ENCODE data around the gene NUP88.
A peak's percentile ranks its signal among the peaks of the same experiment; 100 is the strongest.

Gene NUP88

GRCh38 chr17:5418858-5419355 is 555 bp downstream of the NUP88 start:
- DNase-seq, result peak; percentile 32 to 46

DNA sequence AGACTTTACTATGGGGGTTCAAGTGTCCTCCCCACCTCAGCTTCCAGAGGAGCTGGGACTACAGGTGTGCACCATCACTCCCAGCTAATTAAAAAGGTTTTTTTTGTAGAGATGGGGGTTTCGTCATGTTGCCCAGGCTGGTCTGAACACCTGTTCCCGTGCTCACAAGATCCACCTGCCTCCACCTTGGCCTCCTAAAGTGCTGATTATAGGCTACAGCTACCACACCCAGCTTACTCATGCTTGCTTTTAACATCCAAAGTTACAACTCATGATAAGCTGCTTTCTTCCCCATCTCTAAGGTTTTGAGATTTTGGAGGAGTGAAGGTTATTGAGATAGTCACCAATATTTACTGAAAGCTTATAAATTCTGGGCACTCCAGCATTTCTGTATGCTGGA is 2.6 kb downstream of the NUP88 start:
- no peak for DNase-seq

GRCh38 chr17:5413682-5414081 is 5.8 kb downstream of the NUP88 start:
- DNase-seq, result peak; percentile 25 to 45

DNA sequence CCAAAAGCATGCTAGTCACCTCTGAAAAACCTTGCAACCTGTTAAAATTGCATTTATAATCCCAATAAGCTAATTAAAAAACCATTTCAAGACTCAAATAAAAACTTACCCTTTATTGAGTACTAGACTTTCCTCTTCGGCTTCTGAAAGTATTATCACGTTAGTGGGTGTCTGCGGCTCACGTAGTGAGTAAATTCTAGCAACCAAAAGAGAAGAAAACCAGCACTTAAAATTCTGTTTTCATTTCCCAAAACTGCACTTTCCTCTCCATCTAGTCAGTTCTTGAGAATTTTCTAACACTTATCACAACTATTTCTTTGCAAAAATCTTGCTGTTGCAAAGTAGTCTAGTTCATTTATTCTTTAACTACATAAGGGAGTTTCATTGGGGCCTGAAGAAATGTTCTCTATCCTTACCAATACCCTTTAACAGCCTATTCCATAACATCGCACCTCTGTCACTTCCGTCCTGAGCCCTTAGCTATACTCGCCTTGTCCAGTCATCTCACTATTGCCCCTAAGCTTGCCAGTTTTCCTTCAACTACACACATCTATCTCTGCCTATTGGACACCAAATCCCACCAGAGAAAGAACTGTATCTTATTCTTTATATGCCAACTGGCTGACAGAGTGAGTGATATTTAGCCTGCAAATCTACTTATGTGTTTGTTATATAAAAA is 8.7 kb downstream of the NUP88 start:
- no peak for DNase-seq

DNA sequence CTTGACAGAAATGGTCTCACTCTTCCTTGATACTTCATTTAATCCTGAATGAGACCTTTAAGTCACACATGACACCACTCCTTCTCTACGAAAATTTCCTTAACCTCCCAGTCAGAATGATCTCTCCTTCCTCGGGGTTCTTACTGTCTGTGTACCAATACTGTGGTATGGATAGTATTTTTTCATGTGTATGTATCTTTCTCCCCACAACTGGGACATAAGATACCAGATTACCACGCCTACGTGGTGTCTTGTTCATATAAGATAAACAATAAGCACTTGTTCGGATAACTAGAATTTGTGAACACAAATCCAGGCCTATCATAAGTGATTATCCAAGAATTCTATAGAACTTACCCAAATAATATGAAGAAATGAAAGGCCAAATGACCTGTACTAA is 11.3 kb downstream of the NUP88 start:
- DNase-seq, result no peak

- no peak for DNase-seq
Observed at GRCh38 chr17:5405400-5405799, 14.1 kb downstream of the NUP88 start.

DNA sequence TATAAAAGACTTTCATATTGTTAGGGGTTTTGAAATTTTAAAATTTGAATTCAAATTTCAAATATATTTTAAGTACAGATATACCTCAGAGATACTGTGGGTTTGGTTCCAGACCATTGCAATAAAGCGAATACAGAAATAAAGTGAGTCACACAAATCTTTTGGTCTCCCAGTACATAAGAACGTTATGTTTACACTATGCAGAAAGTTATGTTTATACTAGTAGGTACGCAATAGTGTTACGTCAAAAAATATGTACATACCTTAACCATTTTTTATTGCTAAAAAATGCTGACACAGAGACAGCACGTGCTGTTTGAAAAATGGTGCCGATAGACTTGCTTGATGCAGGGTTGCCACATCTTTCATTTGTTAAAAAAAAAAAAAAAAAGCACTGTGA is 19.7 kb downstream of the NUP88 start:
- DNase-seq, result no peak

- no peak for DNase-seq
Observed at GRCh38 chr17:5396612-5397011, 22.9 kb downstream of the NUP88 start.

DNA sequence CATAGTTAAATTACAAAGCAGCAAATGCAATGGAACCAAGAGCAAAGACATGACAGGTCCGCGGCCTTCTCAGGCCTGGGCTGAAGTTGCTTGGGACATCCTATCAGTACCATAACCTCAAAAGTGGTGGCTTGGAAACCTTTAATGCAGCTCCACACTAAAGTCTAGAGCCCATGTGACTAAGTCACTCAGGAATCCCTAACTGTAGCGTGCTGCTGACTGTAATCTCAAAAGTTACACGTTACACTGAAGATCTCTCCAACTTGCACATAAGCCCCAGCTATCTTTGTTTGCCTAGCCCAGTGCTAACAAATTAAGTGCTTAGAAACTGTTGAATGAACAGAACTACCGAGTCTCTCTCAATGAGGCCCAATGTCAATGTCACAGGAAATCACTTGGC is 27.8 kb downstream of the NUP88 start:
- no peak for DNase-seq

GRCh38 chr17:5381542-5381941 is 37.9 kb downstream of the NUP88 start:
- DNase-seq, result no peak

- DNase-seq, result no peak
Observed at GRCh38 chr17:5380491-5381135, 38.8 kb downstream of the NUP88 start.

- DNase-seq, result no peak
Observed at GRCh38 chr17:5379351-5380107, 39.9 kb downstream of the NUP88 start.

DNA sequence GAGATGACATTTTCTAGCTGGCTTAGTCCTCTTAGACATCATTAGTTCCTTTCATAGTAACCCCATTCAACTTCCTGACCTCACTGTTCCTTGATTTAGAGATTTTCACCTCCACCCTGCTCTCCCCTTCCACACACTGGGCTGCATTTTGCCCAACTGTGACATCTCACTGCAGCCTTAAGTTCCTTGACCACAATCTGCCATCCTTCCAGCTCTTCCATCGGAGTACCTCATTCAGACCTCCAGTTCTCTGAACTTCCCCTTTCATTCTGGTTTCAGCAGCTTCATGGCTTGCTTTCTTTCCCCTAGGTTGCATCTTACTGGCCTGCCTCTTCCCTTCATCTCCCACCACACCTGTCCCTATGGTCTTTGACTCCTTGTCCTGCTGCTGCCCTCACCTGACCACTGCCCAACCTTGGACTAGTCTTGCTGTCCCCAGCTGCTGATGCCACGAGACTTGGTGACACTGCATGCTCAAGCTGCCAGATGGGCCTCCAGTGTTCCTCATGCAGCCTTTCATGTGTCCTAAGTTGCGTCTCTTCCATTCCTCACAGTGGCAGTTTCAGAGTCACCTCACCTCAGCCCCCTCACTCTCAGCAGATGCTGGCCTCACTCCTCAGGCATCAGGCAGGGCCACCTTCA is 40.8 kb downstream of the NUP88 start:
- DNase-seq, result peak; percentile 14 to 29

DNA sequence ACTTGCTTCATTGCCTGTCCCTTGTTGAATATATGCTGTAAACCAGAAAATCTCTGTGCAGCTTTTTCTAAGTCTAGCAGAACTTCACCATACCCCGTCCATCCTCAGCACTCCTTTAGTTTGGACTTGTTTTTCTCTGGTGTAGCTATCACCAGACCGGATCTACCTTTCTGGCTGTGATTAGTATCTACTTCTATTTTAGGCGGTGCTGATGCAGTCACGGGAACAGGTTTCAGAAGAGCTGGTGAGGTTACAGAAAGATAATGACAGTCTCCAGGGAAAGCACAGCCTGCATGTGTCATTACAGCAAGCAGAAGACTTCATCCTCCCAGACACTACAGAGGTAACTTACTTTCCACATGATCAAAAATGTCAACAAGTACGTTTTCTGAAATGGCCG is 46.4 kb downstream of the NUP88 start:
- no peak for DNase-seq

DNA sequence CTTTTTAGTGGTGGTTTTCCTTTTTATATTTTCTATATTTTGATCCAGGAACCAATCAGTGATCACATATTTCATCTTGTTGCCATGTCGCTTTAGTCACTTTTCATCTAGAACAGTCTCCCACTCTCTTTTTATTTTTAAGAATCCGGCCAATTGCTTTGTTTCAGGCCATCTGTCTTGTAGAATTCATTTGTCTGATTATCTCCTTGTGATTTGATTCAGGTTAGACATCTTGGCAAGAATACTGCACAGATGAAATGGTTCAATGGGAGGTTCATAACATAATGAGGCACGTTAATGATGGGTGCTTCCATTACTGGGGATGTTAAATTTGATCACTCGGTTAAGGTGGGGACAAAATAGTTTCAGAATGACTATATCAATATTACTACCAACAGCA is 49.1 kb downstream of the NUP88 start:
- no peak for DNase-seq

DNA sequence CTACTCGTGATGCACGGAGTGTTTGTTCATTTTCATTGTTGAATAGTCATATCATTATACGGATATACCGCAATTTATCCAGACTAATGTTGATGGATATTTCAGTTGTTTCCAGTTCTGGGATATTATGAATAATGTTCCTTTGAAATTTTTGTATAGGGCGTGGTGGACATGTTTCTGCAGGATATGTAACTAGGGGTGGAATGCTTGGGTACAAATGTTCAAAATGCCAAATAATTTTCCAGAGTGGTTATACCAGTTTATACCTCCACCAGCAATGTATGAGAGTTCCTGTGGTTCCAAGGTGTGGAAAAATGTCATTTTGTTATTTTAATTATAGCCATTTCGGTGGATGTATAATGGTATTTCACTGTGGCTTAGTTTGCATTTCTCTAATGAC is 53.6 kb downstream of the NUP88 start:
- no peak for DNase-seq

- DNase-seq, result no peak
Observed at GRCh38 chr17:5364696-5365095, 54.8 kb downstream of the NUP88 start.

DNA sequence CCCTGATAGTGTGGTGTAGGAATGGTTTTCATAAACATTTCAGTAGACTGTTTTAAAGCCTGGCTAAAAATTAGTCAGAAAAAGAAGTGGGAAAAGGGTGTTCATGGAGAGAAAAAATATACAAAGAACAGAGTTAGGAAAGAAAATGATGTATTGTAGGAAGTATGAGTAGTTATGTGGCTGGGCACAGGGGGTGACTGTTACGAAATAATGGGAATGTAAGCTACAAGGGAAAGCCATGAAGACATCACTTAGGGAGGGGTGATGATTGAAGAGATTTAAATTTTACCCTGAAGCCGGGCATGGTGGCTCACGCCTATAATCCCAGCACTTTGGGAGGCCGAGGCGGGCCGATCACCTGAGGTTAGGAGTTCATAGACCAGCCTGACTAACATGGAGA is 55.3 kb downstream of the NUP88 start:
- DNase-seq, result no peak

- DNase-seq, result no peak
Observed at GRCh38 chr17:5362162-5362811, 57.2 kb downstream of the NUP88 start.

DNA sequence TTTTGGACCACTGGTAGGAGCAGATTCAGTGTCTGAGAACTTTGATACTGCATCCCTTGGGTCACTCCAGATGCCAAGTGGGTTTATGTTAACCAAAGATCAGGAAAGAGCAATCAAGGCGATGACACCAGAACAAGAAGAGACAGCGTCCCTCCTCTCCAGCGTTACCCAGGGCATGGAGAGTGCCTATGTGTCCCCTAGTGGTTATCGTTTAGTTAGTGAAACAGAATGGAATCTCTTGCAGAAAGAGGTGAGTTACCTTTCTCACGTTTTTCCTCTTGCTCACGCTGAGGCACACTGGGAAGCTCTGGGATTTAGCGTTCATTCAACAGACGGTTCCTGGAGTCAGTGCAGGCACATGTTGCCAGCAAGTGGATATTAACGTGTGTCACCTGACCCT is 58.0 kb downstream of the NUP88 start:
- no peak for DNase-seq

DNA sequence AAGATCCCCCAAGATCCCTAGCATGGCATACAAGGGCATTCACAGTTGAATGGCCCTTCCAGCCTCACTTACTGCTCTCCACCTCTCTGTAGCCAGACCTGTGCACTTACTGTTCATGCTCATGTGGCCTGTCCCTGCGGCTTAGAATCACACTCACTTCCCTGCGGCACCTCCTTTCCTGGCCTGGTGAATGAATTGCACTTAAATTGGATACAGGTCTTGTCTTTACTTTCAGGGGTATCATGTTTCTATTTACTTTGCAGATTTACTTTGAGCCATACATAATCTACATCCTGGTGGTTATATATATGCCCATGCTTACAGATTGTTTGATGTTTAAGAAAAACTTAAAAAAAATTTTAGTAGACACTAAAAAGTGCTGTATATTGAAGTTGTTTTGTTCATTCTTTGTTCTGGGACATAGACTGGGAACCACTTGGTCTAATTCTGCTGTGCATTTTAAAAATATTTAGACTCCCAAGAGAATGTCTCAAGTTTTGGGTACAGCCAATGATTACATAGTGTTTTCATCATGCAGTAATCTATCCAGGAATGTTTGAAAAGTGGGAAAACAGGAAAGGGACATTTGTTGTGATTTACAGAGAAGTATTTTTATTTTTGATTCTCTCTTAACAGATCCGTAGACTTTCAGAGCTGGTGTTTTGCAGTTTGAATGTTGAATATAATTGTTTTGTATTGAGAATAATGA is 63.9 kb downstream of the NUP88 start:
- no peak for DNase-seq

- DNase-seq, result no peak
Observed at GRCh38 chr17:5354886-5355415, 64.5 kb downstream of the NUP88 start.

Measured in inflammatory macrophage (primary cell).